Stimulated activated CD4-positive, alpha-beta T cell treated with anti-CD3 and anti-CD28 coated beads, Interleukin-4, amount 100 ng/mL, for 4 hours (primary cell): Measurements from ENCODE around the gene BICC1.

Experiments used
- DNase-seq, 2 experiments: peaks; one replicate each; pipeline ENCODE4 v3.0.0-alpha.2; 2020

Gene BICC1

GRCh38 chr10:58516671-58517070 lies 4.0 kb downstream of the BICC1 start:
- DNase-seq: no peak

GRCh38 chr10:58517081-58517480 lies 4.4 kb downstream of the BICC1 start:
- no peak for DNase-seq

GRCh38 chr10:58517491-58518355 lies 5.1 kb downstream of the BICC1 start:
- no peak for DNase-seq

GRCh38 chr10:58518775-58519174 lies 6.1 kb downstream of the BICC1 start:
- DNase-seq: no peak

GRCh38 chr10:58529077-58529728 lies 16.5 kb downstream of the BICC1 start:
- no peak for DNase-seq

GRCh38 chr10:58531084-58531695 lies 18.5 kb downstream of the BICC1 start:
- peak in 1 of 2 experiments; percentile 6 for DNase-seq

- DNase-seq: no peak
Observed at GRCh38 chr10:58535311-58535710, 22.6 kb downstream of the BICC1 start.

- no peak for DNase-seq
Observed at GRCh38 chr10:58543141-58543540, 30.5 kb downstream of the BICC1 start.

GRCh38 chr10:58544135-58544534 lies 31.5 kb downstream of the BICC1 start:
- DNase-seq: no peak

- no peak for DNase-seq
Observed at GRCh38 chr10:58545427-58545826, 32.8 kb downstream of the BICC1 start.

- no peak for DNase-seq
Observed at GRCh38 chr10:58546137-58546536, 33.5 kb downstream of the BICC1 start.

- DNase-seq: no peak
Observed at GRCh38 chr10:58546722-58547445, 34.2 kb downstream of the BICC1 start.

GRCh38 chr10:58547963-58548362 lies 35.3 kb downstream of the BICC1 start:
- DNase-seq: no peak

- no peak for DNase-seq
Observed at GRCh38 chr10:58554316-58554715, 41.6 kb downstream of the BICC1 start.

GRCh38 chr10:58555170-58555929 lies 42.7 kb downstream of the BICC1 start:
- DNase-seq: no peak

- DNase-seq: no peak
Observed at GRCh38 chr10:58555930-58556311, 43.2 kb downstream of the BICC1 start.

- no peak for DNase-seq
Observed at GRCh38 chr10:58556516-58557165, 44.0 kb downstream of the BICC1 start.

- no peak for DNase-seq
Observed at GRCh38 chr10:58557714-58558113, 45.0 kb downstream of the BICC1 start.

GRCh38 chr10:58560068-58560467 lies 47.4 kb downstream of the BICC1 start:
- no peak for DNase-seq

- DNase-seq: no peak
Observed at GRCh38 chr10:58565271-58565670, 52.6 kb downstream of the BICC1 start.

- DNase-seq: no peak
Observed at GRCh38 chr10:58567652-58568051, 55.0 kb downstream of the BICC1 start.

- DNase-seq: no peak
Observed at GRCh38 chr10:58568428-58568935, 55.8 kb downstream of the BICC1 start.
